PC-9 (cell line): ENCODE measurements around the gene BCL2L12.

Experiments used
- CTCF ChIP-seq: fragments of 200-600 bp; sonication (generic); conservative IDR thresholded peaks from 2 replicates; pipeline ENCODE4 v1.6.1; 2017; ENCODE audit warnings: mixed run types, antibody characterized with exemption, mild to moderate bottlenecking, moderate library complexity
- EZH2 ChIP-seq: fragments of 200-600 bp; sonication (generic); IDR thresholded peaks from 2 replicates; pipeline ENCODE4 v1.8.0; 2017; ENCODE audit warnings: antibody characterized with exemption, low read depth

DNA sequence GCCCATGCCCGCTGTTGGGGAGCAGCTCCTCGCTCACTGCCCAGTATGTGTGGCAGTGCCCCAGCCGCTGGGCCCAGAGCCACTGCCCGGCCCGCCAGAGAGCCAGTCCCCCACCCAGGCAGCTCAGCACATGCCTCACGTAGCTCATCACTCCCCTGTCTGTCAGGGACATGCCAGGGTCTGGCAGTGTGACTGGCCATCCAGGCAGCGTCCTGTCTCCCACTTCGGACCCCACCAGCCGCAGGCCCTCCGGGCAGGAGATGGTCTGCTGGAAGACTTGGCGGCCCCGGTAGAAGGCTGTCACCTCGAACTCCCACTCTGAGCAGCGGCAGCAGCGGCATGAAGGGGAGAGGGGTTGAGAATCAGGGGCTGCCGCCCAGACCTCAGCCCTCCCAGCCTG, 3.7 kb upstream of the BCL2L12 start:
- TF ChIP-seq CTCF (no peak), EZH2 (no peak)
